Epidermal melanocyte (primary cell): ENCODE results near the gene DSG4.

ENCODE experiments used
- DNase-seq: peaks from one replicate; pipeline ENCODE4 v3.0.0; 2011; ENCODE audit warnings: low spot score; ENCODE audit not compliant: insufficient read length

The DSG4 gene

GRCh38 chr18:31403409-31403808 is 26.8 kb downstream of the DSG4 start:
- DNase-seq: no peak

- DNase-seq: no peak
These were observed 31.1 kb downstream of the DSG4 start for GRCh38 chr18:31407649-31408048.

- DNase-seq: no peak
These were observed 32.7 kb downstream of the DSG4 start for GRCh38 chr18:31409276-31409675.

- no peak for DNase-seq
These were observed 34.3 kb downstream of the DSG4 start for GRCh38 chr18:31410716-31411483.

GRCh38 chr18:31413137-31413536 is 36.6 kb downstream of the DSG4 start:
- DNase-seq: no peak

GRCh38 chr18:31417850-31418249 is 41.3 kb downstream of the DSG4 start:
- DNase-seq: no peak

- no peak for DNase-seq
These were observed 42.9 kb downstream of the DSG4 start for GRCh38 chr18:31419457-31419932.

- no peak for DNase-seq
These were observed 43.5 kb downstream of the DSG4 start for GRCh38 chr18:31420032-31420431.

GRCh38 chr18:31420524-31420923 is 43.9 kb downstream of the DSG4 start:
- DNase-seq: no peak

- DNase-seq: no peak
These were observed 47.9 kb downstream of the DSG4 start for GRCh38 chr18:31424383-31424988.

- no peak for DNase-seq
These were observed 49.4 kb downstream of the DSG4 start for GRCh38 chr18:31426021-31426420.

- DNase-seq: no peak
These were observed 50.4 kb downstream of the DSG4 start for GRCh38 chr18:31426871-31427406.

- no peak for DNase-seq
These were observed 51.6 kb downstream of the DSG4 start for GRCh38 chr18:31428211-31428610.

- no peak for DNase-seq
These were observed 53.0 kb downstream of the DSG4 start for GRCh38 chr18:31429623-31430022.

- no peak for DNase-seq
These were observed 53.5 kb downstream of the DSG4 start for GRCh38 chr18:31430072-31430471.

- no peak for DNase-seq
These were observed 54.0 kb downstream of the DSG4 start for GRCh38 chr18:31430554-31430953.

- DNase-seq: no peak
These were observed 55.7 kb downstream of the DSG4 start for GRCh38 chr18:31432316-31432715.

GRCh38 chr18:31436825-31437224 is 60.2 kb downstream of the DSG4 start:
- no peak for DNase-seq

- no peak for DNase-seq
These were observed 61.8 kb downstream of the DSG4 start for GRCh38 chr18:31438402-31438801.

GRCh38 chr18:31439807-31440325 is 63.3 kb downstream of the DSG4 start:
- no peak for DNase-seq

- no peak for DNase-seq
These were observed 64.2 kb downstream of the DSG4 start for GRCh38 chr18:31440787-31441186.

- no peak for DNase-seq
These were observed 64.9 kb downstream of the DSG4 start for GRCh38 chr18:31441493-31441892.
